Femur (tissue), 1 donor: Measurements from ENCODE around the gene TBX18.

ENCODE experiments used
- DNase-seq: peaks from one replicate; pipeline ENCODE4 v3.0.0-alpha.2; 2017

The TBX18 gene

GRCh38 chr6:84772428-84773132 lies 8.2 kb upstream of the TBX18 start:
- peak; percentile 42 for DNase-seq

- DNase-seq: peak; percentile 29
Measured at GRCh38 chr6:84771756-84772356, 7.5 kb upstream of the TBX18 start.

- DNase-seq: no peak
Measured at GRCh38 chr6:84771125-84771755, 6.8 kb upstream of the TBX18 start.

- DNase-seq: no peak
Measured at GRCh38 chr6:84770521-84770920, 6.1 kb upstream of the TBX18 start.

- no peak for DNase-seq
Measured at GRCh38 chr6:84769306-84769705, 4.9 kb upstream of the TBX18 start.

- DNase-seq: peak; percentile 62
Measured at GRCh38 chr6:84768442-84769174, 4.2 kb upstream of the TBX18 start.

GRCh38 chr6:84767526-84768201 lies 3.3 kb upstream of the TBX18 start:
- DNase-seq: no peak

- DNase-seq: no peak
Measured at GRCh38 chr6:84766799-84767525, 2.6 kb upstream of the TBX18 start.

- DNase-seq: peak; percentile 57
Measured at GRCh38 chr6:84766118-84766798, 1.9 kb upstream of the TBX18 start.

GRCh38 chr6:84763886-84764331 lies 489 bp downstream of the TBX18 start:
- DNase-seq: no peak

- peak; percentile 73 for DNase-seq
Measured at GRCh38 chr6:84763003-84763885, 1.2 kb downstream of the TBX18 start.

GRCh38 chr6:84762220-84763002 lies 2.0 kb downstream of the TBX18 start:
- DNase-seq: peak; percentile 71

GRCh38 chr6:84758486-84758885 lies 5.9 kb downstream of the TBX18 start:
- DNase-seq: no peak

GRCh38 chr6:84756877-84757276 lies 7.5 kb downstream of the TBX18 start:
- no peak for DNase-seq

GRCh38 chr6:84756466-84756865 lies 7.9 kb downstream of the TBX18 start:
- no peak for DNase-seq

- DNase-seq: no peak
Measured at GRCh38 chr6:84753173-84753572, 11.2 kb downstream of the TBX18 start.

- DNase-seq: no peak
Measured at GRCh38 chr6:84752118-84752850, 12.1 kb downstream of the TBX18 start.

GRCh38 chr6:84749181-84749580 lies 15.2 kb downstream of the TBX18 start:
- no peak for DNase-seq

GRCh38 chr6:84748376-84748775 lies 16.0 kb downstream of the TBX18 start:
- no peak for DNase-seq
